Dermis blood vessel endothelial cell (primary cell): ENCODE measurements around the gene CPT1C. TPM values are rescaled to one million over a fixed set of nuclear protein-coding genes. Genes with fewer than 3 reads are reported as not detected.

ENCODE experiments used
- DNase-seq: peaks from one replicate; pipeline ENCODE4 v3.0.0; 2010
- total RNA-seq: library from RNA; depleted of rRNA; stranded (reverse); fragments of >200 nt; gene quantifications from 2 replicates; pipeline ENCODE4 v1.2.3, GENCODE V29; 2014

Gene CPT1C
- total RNA-seq, 1 donor from 2014 or later = 19.1 TPM

GRCh38 chr19:49662011-49662410 lies 28.9 kb upstream of the CPT1C start:
- no peak for DNase-seq

GRCh38 chr19:49663224-49663623 lies 27.7 kb upstream of the CPT1C start:
- DNase-seq = no peak

DNA sequence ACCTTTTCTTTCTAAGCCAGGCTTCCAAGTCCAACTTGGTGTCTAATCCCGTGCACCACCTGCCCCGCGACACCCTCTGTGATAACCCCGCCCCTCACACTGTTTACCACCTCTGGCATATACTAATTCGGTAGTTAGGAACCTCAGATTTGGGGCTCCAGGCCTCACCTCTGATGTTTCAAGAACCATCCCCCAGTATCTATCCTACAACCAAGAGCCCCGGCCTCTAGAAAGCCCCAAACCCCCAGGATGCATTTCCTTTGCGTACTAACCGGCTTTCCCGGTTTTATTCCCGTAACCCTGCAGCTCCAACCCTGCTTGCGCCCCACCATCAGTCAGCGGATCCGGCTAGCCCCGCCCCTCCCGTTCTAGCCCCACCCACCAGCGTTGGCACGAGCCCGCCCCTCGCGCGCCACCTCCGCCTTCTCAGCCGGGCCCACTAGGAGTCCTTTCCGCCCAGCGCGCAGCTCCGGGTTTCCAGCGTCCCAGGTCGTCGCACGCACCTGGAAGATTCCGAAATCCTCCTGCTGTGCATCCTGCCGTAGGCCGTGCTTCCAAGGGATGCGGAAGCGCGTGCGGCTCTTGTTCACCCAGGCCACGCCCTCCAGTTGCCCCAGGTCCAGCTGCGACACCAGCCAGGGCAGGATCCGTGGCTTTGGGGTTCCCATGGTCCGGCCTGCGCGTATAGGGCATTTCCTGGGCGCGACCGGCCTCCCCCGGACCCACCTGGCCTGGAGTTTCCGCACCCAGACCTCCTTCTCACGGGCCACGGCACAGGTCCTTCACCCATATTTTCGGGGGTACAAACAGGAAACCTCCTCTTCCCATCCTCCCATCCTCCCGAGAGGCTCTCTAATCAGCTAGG lies 26.5 kb upstream of the CPT1C start:
- peak; percentile 90 for DNase-seq

DNA sequence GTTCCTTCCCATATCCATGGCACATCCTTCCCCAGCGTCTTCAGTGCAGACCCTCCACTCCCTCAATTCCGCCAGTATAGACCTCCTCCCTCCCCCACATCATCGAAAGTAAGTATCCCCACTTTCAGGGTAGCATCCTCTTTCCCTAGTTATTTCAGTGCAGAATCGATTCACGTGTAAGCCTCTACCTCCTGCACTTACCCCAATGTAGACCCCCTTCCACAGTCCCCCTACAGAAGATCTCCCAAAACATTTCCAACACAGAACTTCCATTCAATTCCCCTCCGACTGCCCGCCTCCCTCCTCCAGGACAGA lies 25.9 kb upstream of the CPT1C start:
- no peak for DNase-seq

DNA sequence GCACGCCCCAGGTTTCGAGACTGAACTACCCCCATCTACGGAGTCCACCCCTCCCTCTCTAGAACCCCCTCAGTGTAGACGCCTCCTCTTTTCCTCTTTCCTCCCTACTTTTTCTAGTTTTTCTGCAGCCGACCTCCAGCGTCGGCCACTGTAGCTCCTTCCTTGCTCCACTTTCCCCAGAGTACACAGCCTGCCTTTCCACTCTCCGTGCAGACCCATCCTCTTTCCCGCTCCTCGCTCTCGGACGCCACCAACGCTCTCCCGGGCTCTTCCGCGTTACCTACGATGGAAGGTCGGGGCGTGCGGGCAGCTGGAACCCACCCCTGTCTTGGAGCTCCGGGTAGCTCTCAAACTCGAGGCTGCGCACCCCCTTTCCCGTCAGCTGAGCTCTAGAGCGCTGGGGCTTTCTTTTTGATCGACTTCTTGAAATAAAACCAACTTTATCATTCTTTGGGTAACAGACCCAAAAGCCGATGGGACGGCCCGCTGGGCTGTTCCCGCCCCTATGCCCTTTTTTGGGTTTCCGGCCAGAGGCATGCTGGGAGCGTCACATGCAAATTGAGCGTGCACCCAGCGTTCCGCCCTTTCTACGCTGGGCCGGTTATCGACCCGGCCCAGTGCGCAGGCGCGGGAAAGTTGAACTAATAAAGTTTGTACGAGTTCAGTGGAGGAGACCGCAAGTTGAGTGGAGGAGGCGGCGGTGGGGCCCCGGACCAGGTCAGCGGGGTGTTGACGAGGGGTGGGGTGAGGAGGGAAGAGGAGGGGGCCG lies 25.4 kb upstream of the CPT1C start, which contains the start of the genes BCL2L12 and IRF3:
TSS of gene BCL2L12 (plus strand) at position 583 of the 769 bp plus-strand sequence. CDS start 760 bp downstream, outside the sequence.
TSS of gene IRF3 (minus strand) at position 507 of the 769 bp plus-strand sequence. CDS start 1,019 bp downstream, outside the sequence.
- peak; percentile 98 for DNase-seq

DNA sequence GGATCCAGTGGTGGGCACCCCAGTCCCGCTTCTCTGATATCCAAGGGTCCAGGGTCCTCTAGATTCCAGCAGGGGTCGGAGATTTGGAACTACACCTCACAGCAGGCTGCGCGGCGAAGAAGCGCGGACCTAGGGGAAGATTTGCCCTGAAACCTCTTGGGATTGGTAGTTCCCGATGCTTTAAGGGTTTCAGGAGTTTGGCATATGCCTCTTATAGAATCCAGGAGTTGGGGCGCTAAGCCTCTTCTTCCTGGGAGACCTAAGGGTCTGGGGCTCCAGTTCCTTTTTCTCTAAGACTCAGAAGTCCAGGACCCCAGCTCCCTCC lies 24.8 kb upstream of the CPT1C start:
- no peak for DNase-seq

DNA sequence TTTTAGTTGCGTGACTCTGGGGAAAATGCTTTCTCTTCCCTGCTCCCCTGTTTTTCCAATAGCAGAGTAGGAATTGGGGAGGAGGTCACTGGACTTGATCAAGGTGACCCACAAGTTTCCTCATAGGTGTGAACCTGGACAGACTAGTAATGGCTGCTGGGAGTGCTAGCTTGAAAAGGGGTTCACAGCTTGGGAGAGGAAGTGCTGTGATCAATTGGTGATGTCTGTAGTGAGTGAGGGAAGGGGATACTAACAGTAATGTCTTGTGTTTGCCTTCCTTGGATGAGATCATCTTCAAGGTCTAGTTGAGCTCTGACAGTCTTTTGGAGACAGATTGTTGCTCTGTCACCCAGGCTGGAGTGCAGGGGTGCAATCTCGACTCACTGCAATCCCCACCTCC lies 23.4 kb upstream of the CPT1C start:
- no peak for DNase-seq

GRCh38 chr19:49669516-49669915 lies 21.4 kb upstream of the CPT1C start:
- no peak for DNase-seq

- peak; percentile 87 for DNase-seq
These were observed 18.6 kb upstream of the CPT1C start for GRCh38 chr19:49672131-49672919.

- DNase-seq = peak; percentile 95
These were observed 14.7 kb upstream of the CPT1C start for GRCh38 chr19:49676136-49676783.

DNA sequence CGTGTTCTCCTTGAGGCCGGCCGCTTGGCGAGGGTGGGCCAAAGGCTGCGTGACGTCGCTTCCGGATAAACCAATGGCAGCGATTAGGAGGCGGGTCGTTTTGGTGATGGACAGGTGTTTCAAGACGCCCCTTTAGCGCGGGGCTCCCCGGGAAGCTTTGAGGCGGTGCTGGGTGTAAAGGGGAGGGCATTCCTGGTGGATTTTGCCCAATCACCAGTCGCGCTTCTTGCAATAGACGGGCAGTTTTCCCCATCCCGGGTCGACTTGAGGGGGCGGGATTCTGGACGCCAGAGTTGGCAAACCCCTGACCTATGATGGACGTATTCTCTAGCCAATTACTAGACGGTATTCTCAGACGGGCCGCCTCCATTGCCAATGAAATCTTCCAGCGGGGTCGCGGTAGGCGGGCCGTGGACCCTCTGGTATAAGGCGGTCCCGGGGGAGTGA lies 14.1 kb upstream of the CPT1C start:
- DNase-seq = peak; percentile 100

- DNase-seq = peak; percentile 57
These were observed 13.6 kb upstream of the CPT1C start, which contains the start of gene PRMT1 for GRCh38 chr19:49677231-49677900. TSS of gene PRMT1 (plus strand) at chr19:49677271. CDS start at chr19:49677281, 10 bp downstream.

GRCh38 chr19:49677901-49678674 lies 12.8 kb upstream of the CPT1C start:
- DNase-seq = peak; percentile 80

DNA sequence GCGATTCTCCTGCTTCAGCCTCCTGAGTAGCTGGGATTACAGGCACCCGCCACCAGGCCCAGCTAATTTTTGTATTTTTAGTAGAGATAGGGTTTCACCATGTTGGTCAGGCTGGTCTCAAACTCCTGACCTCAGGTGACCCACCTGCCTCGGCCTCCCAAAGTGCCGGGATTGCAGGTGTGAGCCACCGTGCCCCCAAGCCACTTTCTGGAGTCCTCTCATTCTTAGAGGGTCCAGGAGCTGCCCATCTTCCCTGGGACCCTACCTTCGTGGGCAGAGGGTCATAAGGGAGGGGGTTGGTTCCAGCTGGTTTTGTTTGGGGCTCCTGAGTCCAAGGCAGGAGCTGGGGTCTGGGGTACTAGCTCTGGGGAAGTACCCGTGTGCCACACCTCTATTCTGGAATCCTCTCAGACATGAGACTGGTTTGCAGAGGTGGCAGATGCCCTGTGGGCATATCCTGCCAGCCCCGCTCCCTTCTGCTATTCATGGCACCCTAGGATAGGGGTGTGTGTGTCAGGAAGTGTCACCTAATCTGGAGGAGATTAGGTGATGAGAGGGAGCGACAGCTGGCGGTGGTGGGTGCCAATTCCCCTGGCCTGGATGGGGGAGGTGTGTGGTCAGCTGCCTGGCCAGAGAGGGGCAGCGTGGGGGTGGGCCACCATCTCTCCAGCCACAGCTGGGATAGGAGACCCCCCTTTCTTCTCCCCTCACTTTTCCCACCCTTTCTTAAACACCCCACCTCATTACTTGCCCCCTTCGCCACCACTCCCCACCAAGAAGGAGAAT lies 11.7 kb upstream of the CPT1C start:
- no peak for DNase-seq

GRCh38 chr19:49679771-49680413 lies 11.0 kb upstream of the CPT1C start:
- DNase-seq = no peak

DNA sequence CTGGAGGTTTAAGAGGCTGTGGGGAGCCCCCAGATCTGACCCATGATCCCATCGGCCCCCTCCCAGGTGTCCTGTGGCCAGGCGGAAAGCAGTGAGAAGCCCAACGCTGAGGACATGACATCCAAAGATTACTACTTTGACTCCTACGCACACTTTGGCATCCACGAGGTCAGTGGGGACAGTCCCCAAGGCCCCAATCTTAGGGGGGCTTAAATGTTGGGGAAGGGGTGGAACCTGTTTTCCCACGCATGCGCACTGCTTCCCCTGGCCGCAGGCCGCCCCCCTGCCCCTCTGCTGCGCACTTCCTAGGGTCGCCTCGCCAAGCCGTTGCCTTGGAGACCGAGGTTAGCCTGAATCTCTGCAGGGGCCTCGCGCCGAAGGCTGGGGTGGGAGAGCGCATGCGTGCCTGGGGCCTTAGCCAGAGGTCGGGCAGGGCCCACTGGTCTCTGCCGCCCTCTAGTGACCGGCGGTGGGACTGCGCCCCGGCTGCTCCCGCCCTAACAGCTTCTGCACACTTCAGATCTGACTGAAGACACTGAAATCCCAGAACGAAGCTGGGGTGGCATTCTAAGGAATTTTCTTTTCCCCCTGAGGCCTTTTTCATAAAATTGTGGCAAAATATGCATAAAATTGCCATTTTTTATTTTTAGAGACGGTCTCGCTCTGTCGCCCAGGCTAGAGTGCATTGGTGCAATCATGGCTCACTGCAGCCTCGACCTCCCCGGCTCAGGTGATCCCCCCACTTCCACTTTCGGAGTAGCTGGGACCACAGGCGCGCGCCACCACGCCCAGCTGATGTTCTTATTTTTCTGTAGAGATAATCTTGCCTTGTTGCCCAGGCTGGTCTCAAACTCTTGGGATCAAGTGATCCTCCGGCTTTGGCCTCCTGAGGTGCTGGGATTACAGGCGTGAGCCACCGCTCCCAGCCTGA lies 10.2 kb upstream of the CPT1C start:
- DNase-seq = peak; percentile 92

DNA sequence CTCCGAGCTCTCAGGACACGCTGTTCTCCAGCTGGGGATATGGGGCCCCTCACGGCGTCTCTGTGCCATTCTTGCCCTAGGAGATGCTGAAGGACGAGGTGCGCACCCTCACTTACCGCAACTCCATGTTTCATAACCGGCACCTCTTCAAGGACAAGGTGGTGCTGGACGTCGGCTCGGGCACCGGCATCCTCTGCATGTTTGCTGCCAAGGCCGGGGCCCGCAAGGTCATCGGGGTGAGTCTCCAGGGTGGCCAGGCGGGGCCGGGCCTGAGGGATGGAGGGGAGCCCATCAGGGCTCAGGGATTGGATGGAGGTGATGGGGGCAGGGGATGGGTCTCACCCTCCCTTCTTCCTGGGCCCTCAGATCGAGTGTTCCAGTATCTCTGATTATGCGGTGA lies 9.1 kb upstream of the CPT1C start:
- no peak for DNase-seq

GRCh38 chr19:49682274-49682673 lies 8.6 kb upstream of the CPT1C start:
- no peak for DNase-seq
